CD4-positive, alpha-beta T cell treated with Interleukin-15 for 1 hour (primary cell): ENCODE results near the gene PPM1L.

ENCODE experiments used
- DNase-seq: peaks from one replicate; pipeline ENCODE4 v3.0.0-alpha.2; 2020

PPM1L gene

GRCh38 chr3:160810362-160811236 lies 54.6 kb downstream of the PPM1L start:
- no peak for DNase-seq

- DNase-seq = no peak
Observed at GRCh38 chr3:160811237-160811548, 55.2 kb downstream of the PPM1L start.

- DNase-seq = no peak
Observed at GRCh38 chr3:160812304-160812703, 56.3 kb downstream of the PPM1L start.

- no peak for DNase-seq
Observed at GRCh38 chr3:160815280-160815679, 59.2 kb downstream of the PPM1L start.

GRCh38 chr3:160820022-160820421 lies 64.0 kb downstream of the PPM1L start:
- no peak for DNase-seq

- DNase-seq = no peak
Observed at GRCh38 chr3:160820430-160820829, 64.4 kb downstream of the PPM1L start.

GRCh38 chr3:160822936-160823335 lies 66.9 kb downstream of the PPM1L start:
- no peak for DNase-seq

- DNase-seq = no peak
Observed at GRCh38 chr3:160825311-160825800, 69.3 kb downstream of the PPM1L start.

GRCh38 chr3:160826408-160826807 lies 70.4 kb downstream of the PPM1L start:
- no peak for DNase-seq

- no peak for DNase-seq
Observed at GRCh38 chr3:160826991-160827390, 71.0 kb downstream of the PPM1L start.

- DNase-seq = no peak
Observed at GRCh38 chr3:160827516-160827915, 71.5 kb downstream of the PPM1L start.

- no peak for DNase-seq
Observed at GRCh38 chr3:160828880-160829279, 72.8 kb downstream of the PPM1L start.

- no peak for DNase-seq
Observed at GRCh38 chr3:160829486-160830009, 73.5 kb downstream of the PPM1L start.

- no peak for DNase-seq
Observed at GRCh38 chr3:160830796-160831195, 74.8 kb downstream of the PPM1L start.

- no peak for DNase-seq
Observed at GRCh38 chr3:160831401-160831800, 75.4 kb downstream of the PPM1L start.

GRCh38 chr3:160837394-160837980 lies 81.5 kb downstream of the PPM1L start:
- DNase-seq = peak; percentile 17

- no peak for DNase-seq
Observed at GRCh38 chr3:160840590-160840989, 84.6 kb downstream of the PPM1L start.

- DNase-seq = no peak
Observed at GRCh38 chr3:160841455-160841854, 85.4 kb downstream of the PPM1L start.

- no peak for DNase-seq
Observed at GRCh38 chr3:160842021-160843005, 86.3 kb downstream of the PPM1L start.

GRCh38 chr3:160851629-160852210 lies 95.7 kb downstream of the PPM1L start:
- DNase-seq = no peak

- DNase-seq = no peak
Observed at GRCh38 chr3:160852856-160853255, 96.8 kb downstream of the PPM1L start.

- no peak for DNase-seq
Observed at GRCh38 chr3:160856450-160856849, 100.4 kb downstream of the PPM1L start.
